Measurements from ENCODE around the gene NAA60.
A peak's percentile ranks its signal among the peaks of the same experiment; 100 is the strongest.

Gene NAA60

DNA sequence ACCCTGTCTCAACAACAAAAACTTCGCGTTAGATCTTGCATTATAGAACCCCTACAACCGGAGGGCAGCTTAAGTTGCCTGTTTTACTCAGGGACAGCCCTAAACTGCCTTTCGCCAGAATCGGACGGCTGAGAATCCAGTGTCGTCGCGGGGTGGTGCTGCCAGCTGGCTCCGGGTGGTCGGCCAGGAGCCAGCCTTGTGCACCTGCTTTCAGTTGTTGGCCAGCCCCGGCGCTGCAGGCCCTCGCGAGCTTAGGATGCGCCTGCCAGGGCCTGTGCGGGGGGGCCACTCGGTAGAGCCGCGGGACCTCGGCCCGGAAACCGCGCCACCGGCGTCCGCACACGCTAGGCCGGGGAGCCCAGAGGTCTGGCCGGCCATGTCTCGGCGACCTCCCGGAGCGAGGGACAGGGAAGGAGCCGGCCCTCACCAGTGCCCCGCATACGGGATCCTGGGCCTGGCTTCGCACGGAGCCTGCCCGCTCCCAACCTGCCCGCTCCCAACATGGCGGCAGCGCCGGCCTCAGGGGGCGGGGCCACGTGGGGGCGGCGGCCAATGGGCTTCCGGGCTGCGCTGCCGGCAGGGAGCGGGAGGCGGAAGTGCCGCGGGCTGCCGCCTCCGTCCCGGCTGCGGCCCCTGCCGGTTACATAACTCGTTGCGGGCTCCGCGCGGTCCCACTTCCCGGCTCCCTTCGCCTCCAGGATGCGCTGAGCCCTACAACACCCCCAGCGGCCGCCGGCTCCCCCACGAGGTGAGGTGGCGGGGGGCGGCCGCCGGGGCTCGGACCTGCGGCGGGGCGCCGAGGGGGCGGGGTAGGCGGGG is 14.2 kb downstream of the NAA60 start:
- peak overlapping the region; percentile 93 for H3K4me3 ChIP-seq (ENCODE audit: low read depth, low read length)
- peak; percentile 91 for DNase-seq (ENCODE audit: low read depth)
- TF ChIP-seq, protein P1, sequence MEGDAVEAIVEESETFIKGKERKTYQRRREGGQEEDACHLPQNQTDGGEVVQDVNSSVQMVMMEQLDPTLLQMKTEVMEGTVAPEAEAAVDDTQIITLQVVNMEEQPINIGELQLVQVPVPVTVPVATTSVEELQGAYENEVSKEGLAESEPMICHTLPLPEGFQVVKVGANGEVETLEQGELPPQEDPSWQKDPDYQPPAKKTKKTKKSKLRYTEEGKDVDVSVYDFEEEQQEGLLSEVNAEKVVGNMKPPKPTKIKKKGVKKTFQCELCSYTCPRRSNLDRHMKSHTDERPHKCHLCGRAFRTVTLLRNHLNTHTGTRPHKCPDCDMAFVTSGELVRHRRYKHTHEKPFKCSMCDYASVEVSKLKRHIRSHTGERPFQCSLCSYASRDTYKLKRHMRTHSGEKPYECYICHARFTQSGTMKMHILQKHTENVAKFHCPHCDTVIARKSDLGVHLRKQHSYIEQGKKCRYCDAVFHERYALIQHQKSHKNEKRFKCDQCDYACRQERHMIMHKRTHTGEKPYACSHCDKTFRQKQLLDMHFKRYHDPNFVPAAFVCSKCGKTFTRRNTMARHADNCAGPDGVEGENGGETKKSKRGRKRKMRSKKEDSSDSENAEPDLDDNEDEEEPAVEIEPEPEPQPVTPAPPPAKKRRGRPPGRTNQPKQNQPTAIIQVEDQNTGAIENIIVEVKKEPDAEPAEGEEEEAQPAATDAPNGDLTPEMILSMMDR (conservative IDR thresholded peaks at IDR 0.05; ENCODE audit: low read depth, low read length): peak; percentile 51

DNA sequence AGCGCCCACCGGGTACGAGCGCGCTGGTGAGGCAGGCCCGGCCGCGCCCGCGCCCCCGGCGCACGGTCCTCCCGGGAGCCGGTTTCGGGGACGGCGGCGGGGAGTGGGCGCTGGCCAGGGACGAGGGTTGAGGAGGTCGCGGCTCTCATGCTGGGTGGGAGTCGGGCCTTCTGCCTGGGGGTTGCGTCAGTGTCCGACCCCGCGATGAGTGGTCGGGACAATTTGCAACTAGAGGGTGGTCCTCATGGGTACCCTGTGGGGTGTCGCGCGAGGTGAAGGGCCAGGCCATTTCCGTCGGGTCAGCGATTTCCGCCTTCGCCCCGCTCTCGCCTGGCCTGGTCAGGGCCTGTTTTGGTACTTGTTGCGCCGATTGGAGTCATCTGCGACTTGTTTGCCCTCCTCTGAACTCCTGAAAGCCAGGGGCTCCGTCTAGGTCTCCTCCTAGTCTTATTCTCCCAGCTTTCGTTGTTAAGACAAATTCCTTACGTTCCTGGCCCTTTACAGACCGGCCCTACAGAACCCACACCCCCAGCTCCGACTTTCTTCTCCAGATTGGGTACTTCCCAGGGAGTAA is 14.9 kb downstream of the NAA60 start:
- peak overlapping the region; percentile 93 for H3K4me3 ChIP-seq (ENCODE audit: low read depth, low read length)
- DNase-seq (ENCODE audit: low read depth): peak; percentile 67
- TF ChIP-seq, protein P1 (conservative IDR thresholded peaks at IDR 0.05; ENCODE audit: low read depth, low read length): no peak

DNA sequence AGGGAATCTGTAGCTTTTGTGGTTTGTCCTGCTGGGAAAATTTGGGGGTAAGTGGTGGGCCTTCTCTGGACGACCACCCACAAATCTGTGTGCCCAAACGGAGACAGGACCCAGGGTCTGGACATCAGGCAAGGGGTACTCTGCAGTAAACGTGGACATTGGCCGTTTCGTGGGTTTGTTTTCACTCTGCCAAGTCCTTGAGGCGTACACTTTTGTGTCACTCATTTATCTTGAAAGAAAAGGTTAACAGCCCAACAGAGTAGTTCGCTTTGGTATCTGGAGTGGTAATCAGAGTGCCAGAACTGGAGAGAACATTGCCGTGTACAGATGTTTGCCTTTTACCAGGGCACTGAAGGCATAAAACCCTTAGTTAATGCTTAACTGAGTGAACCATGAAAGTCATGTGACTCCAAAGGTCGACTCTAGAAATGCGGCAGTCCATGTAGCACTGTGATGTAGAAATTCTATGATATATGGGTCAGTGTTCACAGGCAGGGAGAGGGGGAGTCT is 15.4 kb downstream of the NAA60 start:
- peak; percentile 54 for DNase-seq (ENCODE audit: low read depth)
- TF ChIP-seq, protein P1 (conservative IDR thresholded peaks at IDR 0.05; ENCODE audit: low read depth, low read length): no peak
- peak overlapping the region; percentile 93 for H3K4me3 ChIP-seq (ENCODE audit: low read depth, low read length)

DNA sequence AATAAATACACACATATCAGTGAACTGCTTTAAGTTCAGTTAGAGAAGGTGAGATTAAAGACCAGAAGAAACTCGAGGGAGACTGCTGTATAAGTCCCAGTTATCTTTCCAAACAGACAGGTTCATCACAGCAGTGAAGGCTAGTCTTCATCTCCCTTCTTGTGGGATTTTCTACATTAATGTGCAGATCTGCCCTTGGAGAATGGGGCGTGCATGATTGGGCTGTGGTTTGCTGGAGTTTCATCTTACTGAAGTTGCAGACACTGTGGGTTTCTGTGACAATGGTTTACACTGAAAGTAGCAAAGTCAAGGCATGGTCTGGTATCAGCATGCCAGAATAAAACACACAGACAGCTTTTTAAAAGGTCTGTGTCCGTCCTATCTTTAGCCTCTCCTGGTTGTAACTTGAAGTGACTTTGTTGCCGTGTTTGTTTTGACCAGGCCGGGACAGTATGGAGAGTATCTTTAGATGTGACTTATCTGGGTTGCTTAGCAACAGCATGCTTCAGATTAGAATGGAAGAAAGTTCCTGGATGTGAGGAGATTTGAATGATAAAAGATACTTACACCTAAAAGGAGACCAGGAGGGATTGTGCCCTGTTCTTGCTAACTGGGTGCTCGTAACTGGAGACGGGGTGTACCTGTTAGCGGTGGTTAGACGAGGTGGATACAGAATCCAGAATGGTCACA is 16.1 kb downstream of the NAA60 start:
- TF ChIP-seq, protein P1 (conservative IDR thresholded peaks at IDR 0.05; ENCODE audit: low read depth, low read length): no peak
- H3K4me3 ChIP-seq (ENCODE audit: low read depth, low read length): peak overlapping the region; percentile 93
- no peak for DNase-seq (ENCODE audit: low read depth)

DNA sequence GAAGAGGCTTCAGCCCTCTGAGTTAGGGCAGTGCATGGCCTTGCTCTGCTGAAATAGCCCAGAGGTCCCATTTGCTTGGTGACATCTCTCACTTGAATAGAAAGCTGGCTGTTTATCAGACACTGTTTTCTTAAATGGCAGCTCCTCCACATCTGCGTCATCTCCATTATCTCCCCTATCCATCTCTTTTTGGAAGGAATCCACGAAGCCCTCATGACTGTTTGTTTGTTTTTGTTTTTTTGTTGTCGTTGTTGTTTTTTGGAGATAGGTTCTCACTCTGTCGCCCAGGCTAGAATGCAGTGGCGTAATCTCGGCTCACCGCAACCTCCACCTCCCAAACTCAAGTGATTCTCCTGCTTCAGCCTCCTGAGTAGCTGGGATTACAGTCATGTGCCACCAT is 16.6 kb downstream of the NAA60 start:
- H3K4me3 ChIP-seq (ENCODE audit: low read depth, low read length): no peak overlapping the region
- DNase-seq (ENCODE audit: low read depth): no peak
- TF ChIP-seq, protein P1 (conservative IDR thresholded peaks at IDR 0.05; ENCODE audit: low read depth, low read length): no peak

DNA sequence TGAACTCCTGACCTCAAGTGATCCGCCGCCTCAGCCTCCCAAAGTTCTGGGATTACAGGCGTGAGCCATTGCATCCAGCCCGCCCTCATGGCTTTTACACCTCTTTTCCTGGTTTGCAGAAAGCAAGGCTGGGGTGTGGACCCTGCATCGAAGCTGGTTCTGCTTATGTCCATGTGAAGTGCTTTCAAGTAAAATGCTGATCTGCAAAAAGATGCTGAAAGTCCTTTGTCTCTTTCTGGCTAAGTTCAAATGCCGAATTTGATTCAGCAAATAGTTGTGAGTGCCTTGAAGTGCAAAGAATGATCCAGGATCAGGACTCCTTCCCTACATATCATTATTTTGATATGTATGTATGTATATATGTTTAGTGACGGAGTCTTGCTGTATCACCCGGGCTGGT is 17.1 kb downstream of the NAA60 start:
- TF ChIP-seq, protein P1 (conservative IDR thresholded peaks at IDR 0.05; ENCODE audit: low read depth, low read length): no peak
- no peak overlapping the region for H3K4me3 ChIP-seq (ENCODE audit: low read depth, low read length)
- no peak for DNase-seq (ENCODE audit: low read depth)
